Neural cell (in vitro differentiated cells): ENCODE data around the gene NFIA. TPM values are rescaled to one million over a fixed set of nuclear protein-coding genes. Genes with fewer than 3 reads are reported as not detected.

Source experiments
- H2AFZ ChIP-seq: fragments of 200-600, 300-800 bp; sonication (generic), shearing (Covaris generic); 2 replicates; pipeline ENCODE4 v1.6.0; 2014; ENCODE audit warnings: low read depth, mild to moderate bottlenecking, antibody characterized with exemption, low read length, moderate library complexity
- H3F3A ChIP-seq: fragments of 200-600 bp; shearing (Covaris generic); 2 replicates; pipeline ENCODE4 v1.6.1; 2016; ENCODE audit warnings: mild to moderate bottlenecking, moderate library complexity, mixed read lengths, antibody characterized with exemption, low read length; ENCODE audit not compliant: insufficient read depth, poor library complexity, severe bottlenecking
- H3K27ac ChIP-seq: fragments of 200-600, 300-800 bp; sonication (generic), shearing (Covaris generic); 2 replicates; pipeline ENCODE4 v1.5.1; 2014; ENCODE audit warnings: mild to moderate bottlenecking, low read length, moderate library complexity
- H3K27me3 ChIP-seq: fragments of 300-800, 200-600 bp; sonication (generic), shearing (Covaris generic); 2 replicates; pipeline ENCODE4 v1.6.0; 2014; ENCODE audit warnings: mild to moderate bottlenecking, low read depth, low read length, moderate library complexity; ENCODE audit not compliant: insufficient read depth
- H3K36me3 ChIP-seq: fragments of 300-800, 200-600 bp; sonication (generic), shearing (Covaris generic); 2 replicates; pipeline ENCODE4 v1.5.1; 2014; ENCODE audit warnings: mild to moderate bottlenecking, antibody characterized with exemption, low read length, moderate library complexity; ENCODE audit not compliant: insufficient read depth
- H3K4me2 ChIP-seq: fragments of 300-800, 200-600 bp; sonication (generic), shearing (Covaris generic); 2 replicates; pipeline ENCODE4 v1.6.0; 2014; ENCODE audit warnings: mild to moderate bottlenecking, low read length
- H3K4me3 ChIP-seq: fragments of 300-800, 200-600 bp; sonication (generic), shearing (Covaris generic); 2 replicates; pipeline ENCODE4 v1.5.1; 2014; ENCODE audit warnings: mild to moderate bottlenecking, low read length, moderate library complexity
- H3K79me2 ChIP-seq: fragments of 200-600 bp; shearing (Covaris generic); replicated peaks from 2 replicates; pipeline ENCODE4 v1.6.0; 2014; ENCODE audit warnings: mild to moderate bottlenecking, low read length, moderate library complexity; ENCODE audit not compliant: insufficient read depth
- H3K9ac ChIP-seq: fragments of 300-800, 200-600 bp; sonication (generic), shearing (Covaris generic); 2 replicates; pipeline ENCODE4 v1.6.1; 2016; ENCODE audit warnings: mild to moderate bottlenecking, low read length, mixed read lengths
- H3K9me2 ChIP-seq: fragments of 200-600 bp; shearing (Covaris generic); 2 replicates; pipeline ENCODE4 v1.6.1; 2016; ENCODE audit warnings: mild to moderate bottlenecking, low read length, mixed read lengths; ENCODE audit not compliant: insufficient read depth
- H3K9me3 ChIP-seq: fragments of 200-600, 300-800 bp; sonication (generic), shearing (Covaris generic); 2 replicates; pipeline ENCODE4 v1.6.1; 2016; ENCODE audit warnings: mild to moderate bottlenecking, mixed run types, low read length, moderate library complexity, mixed read lengths
- H4K20me1 ChIP-seq: fragments of 200-600 bp; shearing (Covaris generic); 2 replicates; pipeline ENCODE4 v1.6.1; 2016; ENCODE audit warnings: mild to moderate bottlenecking, mixed run types; ENCODE audit not compliant: insufficient read depth
- CTCF ChIP-seq: fragments of 450-650 bp; IDR thresholded peaks from 2 replicates; pipeline ENCODE4 v1.5.1; 2014; ENCODE audit warnings: antibody characterized with exemption, mild to moderate bottlenecking, moderate library complexity; ENCODE audit not compliant: poor library complexity, severe bottlenecking
- EP300 ChIP-seq: fragments of 450-650 bp; conservative IDR thresholded peaks from 2 replicates; pipeline ENCODE4 v1.6.1; 2014; ENCODE audit warnings: antibody characterized with exemption, mild to moderate bottlenecking, moderate library complexity; ENCODE audit not compliant: poor library complexity, severe bottlenecking
- EZH2 ChIP-seq: fragments of 200-600, 300-800 bp; shearing (Covaris generic), sonication (generic); IDR thresholded peaks from 2 replicates; pipeline ENCODE4 v1.6.1; 2014; ENCODE audit warnings: antibody characterized with exemption, low read length, borderline replicate concordance, mild to moderate bottlenecking; ENCODE audit not compliant: insufficient read depth, poor library complexity, severe bottlenecking
- MXI1 ChIP-seq: fragments of 450-650 bp; conservative IDR thresholded peaks from 2 replicates; pipeline ENCODE4 v1.6.1; 2014; ENCODE audit warnings: antibody characterized with exemption, mild to moderate bottlenecking; ENCODE audit not compliant: poor library complexity, severe bottlenecking
- POLR2AphosphoS5 ChIP-seq: IDR thresholded peaks from 2 replicates; pipeline ENCODE4 v1.6.1; 2012
- RAD21 ChIP-seq: fragments of 450-650 bp; conservative IDR thresholded peaks from 2 replicates; pipeline ENCODE4 v1.6.1; 2014; ENCODE audit warnings: antibody characterized with exemption, mild to moderate bottlenecking, moderate library complexity
- SMC3 ChIP-seq: fragments of 450-650 bp; conservative IDR thresholded peaks from 2 replicates; pipeline ENCODE4 v1.6.1; 2014; ENCODE audit warnings: antibody characterized with exemption, mild to moderate bottlenecking, moderate library complexity; ENCODE audit not compliant: poor library complexity
- TAF1 ChIP-seq: IDR thresholded peaks from 2 replicates; pipeline ENCODE4 v1.6.1; 2012; ENCODE audit warnings: low read depth
- polyA plus RNA-seq: library from polyadenylated mRNA; depleted of rRNA; stranded (reverse); fragments of >200 nt; gene quantifications from 2 replicates; pipeline ENCODE4 v1.2.3, GENCODE V29; 2014
- TF ChIP-seq, protein P1 (sequence below): IDR thresholded peaks from 2 replicates; pipeline ENCODE4 v1.6.1; 2012; ENCODE audit warnings: borderline replicate concordance

NFIA gene
- polyA plus RNA-seq, 1 donor from 2014 or later, result 0.47 TPM

DNA sequence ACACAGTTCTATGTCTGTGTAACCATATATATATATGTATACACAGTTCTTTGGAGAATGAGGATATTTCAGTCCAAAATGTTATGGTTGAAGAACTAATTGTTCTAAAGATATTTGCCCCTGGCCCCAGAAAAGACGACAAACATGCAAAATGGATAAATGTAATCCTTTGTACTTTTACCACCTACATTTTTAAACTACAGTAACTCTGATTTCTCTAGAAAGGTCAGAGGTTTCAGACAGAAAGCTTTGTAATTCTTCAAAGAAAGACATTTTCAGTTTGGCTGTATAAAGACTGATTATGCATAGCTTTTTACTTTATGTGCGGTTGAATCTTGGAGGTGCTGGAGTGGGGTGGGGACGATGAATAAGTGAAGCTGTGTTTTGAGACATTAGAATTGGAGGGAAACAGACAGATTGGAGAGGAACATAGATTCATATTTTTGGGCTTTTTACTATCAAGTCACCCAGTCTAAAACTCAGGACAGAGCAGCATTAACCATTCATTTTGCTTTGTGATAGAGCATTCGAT lies 16.6 kb downstream of the NFIA start:
- TF ChIP-seq EP300 (no peak), RAD21 (no peak), TAF1 (no peak), MXI1 (no peak), EZH2 (no peak), CTCF (no peak), SMC3 (no peak), POLR2AphosphoS5 (no peak)
- TF ChIP-seq, protein P1, sequence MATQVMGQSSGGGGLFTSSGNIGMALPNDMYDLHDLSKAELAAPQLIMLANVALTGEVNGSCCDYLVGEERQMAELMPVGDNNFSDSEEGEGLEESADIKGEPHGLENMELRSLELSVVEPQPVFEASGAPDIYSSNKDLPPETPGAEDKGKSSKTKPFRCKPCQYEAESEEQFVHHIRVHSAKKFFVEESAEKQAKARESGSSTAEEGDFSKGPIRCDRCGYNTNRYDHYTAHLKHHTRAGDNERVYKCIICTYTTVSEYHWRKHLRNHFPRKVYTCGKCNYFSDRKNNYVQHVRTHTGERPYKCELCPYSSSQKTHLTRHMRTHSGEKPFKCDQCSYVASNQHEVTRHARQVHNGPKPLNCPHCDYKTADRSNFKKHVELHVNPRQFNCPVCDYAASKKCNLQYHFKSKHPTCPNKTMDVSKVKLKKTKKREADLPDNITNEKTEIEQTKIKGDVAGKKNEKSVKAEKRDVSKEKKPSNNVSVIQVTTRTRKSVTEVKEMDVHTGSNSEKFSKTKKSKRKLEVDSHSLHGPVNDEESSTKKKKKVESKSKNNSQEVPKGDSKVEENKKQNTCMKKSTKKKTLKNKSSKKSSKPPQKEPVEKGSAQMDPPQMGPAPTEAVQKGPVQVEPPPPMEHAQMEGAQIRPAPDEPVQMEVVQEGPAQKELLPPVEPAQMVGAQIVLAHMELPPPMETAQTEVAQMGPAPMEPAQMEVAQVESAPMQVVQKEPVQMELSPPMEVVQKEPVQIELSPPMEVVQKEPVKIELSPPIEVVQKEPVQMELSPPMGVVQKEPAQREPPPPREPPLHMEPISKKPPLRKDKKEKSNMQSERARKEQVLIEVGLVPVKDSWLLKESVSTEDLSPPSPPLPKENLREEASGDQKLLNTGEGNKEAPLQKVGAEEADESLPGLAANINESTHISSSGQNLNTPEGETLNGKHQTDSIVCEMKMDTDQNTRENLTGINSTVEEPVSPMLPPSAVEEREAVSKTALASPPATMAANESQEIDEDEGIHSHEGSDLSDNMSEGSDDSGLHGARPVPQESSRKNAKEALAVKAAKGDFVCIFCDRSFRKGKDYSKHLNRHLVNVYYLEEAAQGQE, result no peak
- H3K27ac ChIP-seq, result no peak overlapping the region
- no peaks in the 10 kb centered on the region for H3K9me2 ChIP-seq
- no peak overlapping the region for H2AFZ ChIP-seq
- no peaks in the 10 kb centered on the region for H3K79me2 ChIP-seq
- H3K36me3 ChIP-seq, result no peaks in the 10 kb centered on the region
- H3F3A ChIP-seq, result no peaks in the 10 kb centered on the region
- no peaks in the 10 kb centered on the region for H4K20me1 ChIP-seq
- H3K4me2 ChIP-seq, result no peak overlapping the region
- no peaks in the 10 kb centered on the region for H3K9me3 ChIP-seq
- no peaks in the 10 kb centered on the region for H3K27me3 ChIP-seq
- no peak overlapping the region for H3K9ac ChIP-seq
- H3K4me3 ChIP-seq, result no peak overlapping the region

GRCh38 chr1:61100578-61100977 lies 18.2 kb downstream of the NFIA start:
- Histone ChIP-seq H3K4me2 (no peak overlapping the region), H3K4me3 (no peak overlapping the region), H3K9me2 (no peaks in the 10 kb centered on the region), H3K9me3 (no peaks in the 10 kb centered on the region), H2AFZ (no peak overlapping the region), H3K27me3 (no peaks in the 10 kb centered on the region), H3F3A (no peaks in the 10 kb centered on the region), H3K9ac (no peak overlapping the region), H3K27ac (no peak overlapping the region), H3K36me3 (no peaks in the 10 kb centered on the region), H4K20me1 (no peaks in the 10 kb centered on the region), H3K79me2 (no peaks in the 10 kb centered on the region)
- TF ChIP-seq RAD21, result no peak
- TF ChIP-seq, protein P1, result no peak
- no peak for TF ChIP-seq SMC3
- no peak for TF ChIP-seq EZH2
- TF ChIP-seq TAF1, result no peak
- no peak for TF ChIP-seq POLR2AphosphoS5
- TF ChIP-seq CTCF, result no peak
- no peak for TF ChIP-seq MXI1
- TF ChIP-seq EP300, result no peak
